Activated CD4-positive, alpha-beta T cell treated with anti-CD3 and anti-CD28 coated beads, Interleukin-2, amount 50 U/mL, for 1 hour (primary cell): ENCODE measurements around the gene RPL21.
"Not testable (repeated sequence)": the region's sequence is repeated elsewhere in the genome, so short reads cannot be mapped to it uniquely, and the experiment has no call there.

Experiments used
- DNase-seq: peaks from one replicate; pipeline ENCODE4 v3.0.0-alpha.2; 2020

RPL21 gene

GRCh38 chr13:27290715-27291114 is 39.4 kb downstream of the RPL21 start:
- DNase-seq = no peak

GRCh38 chr13:27291967-27292366 is 40.6 kb downstream of the RPL21 start:
- not testable (repeated sequence) for DNase-seq

GRCh38 chr13:27293076-27293691 is 41.8 kb downstream of the RPL21 start:
- no peak for DNase-seq

- DNase-seq = no peak
Observed at GRCh38 chr13:27293873-27294515, 42.6 kb downstream of the RPL21 start.

GRCh38 chr13:27295096-27295495 is 43.7 kb downstream of the RPL21 start:
- DNase-seq = no peak

GRCh38 chr13:27295660-27296059 is 44.3 kb downstream of the RPL21 start:
- DNase-seq = no peak

GRCh38 chr13:27296496-27296895 is 45.1 kb downstream of the RPL21 start:
- no peak for DNase-seq

- no peak for DNase-seq
Observed at GRCh38 chr13:27298849-27299248, 47.5 kb downstream of the RPL21 start.

- DNase-seq = not testable (repeated sequence)
Observed at GRCh38 chr13:27300406-27300805, 49.0 kb downstream of the RPL21 start.

- DNase-seq = no peak
Observed at GRCh38 chr13:27300941-27301586, 49.7 kb downstream of the RPL21 start.

GRCh38 chr13:27302643-27303262 is 51.4 kb downstream of the RPL21 start:
- no peak for DNase-seq

- DNase-seq = no peak
Observed at GRCh38 chr13:27304099-27304498, 52.7 kb downstream of the RPL21 start.

GRCh38 chr13:27304611-27305010 is 53.3 kb downstream of the RPL21 start:
- no peak for DNase-seq
